ENCODE data around the gene SLC36A1. TPM values are rescaled to one million over a fixed set of nuclear protein-coding genes. Genes with fewer than 3 reads are reported as not detected.

SLC36A1 gene
- total and polyA plus RNA-seq, 2 experiments from 2014 or later = 6.9 to 10.1 TPM

- WGBS, 2 experiments (ENCODE audit: low coverage in 1 of 2, low lambda C conversion rate in 2 of 2, missing lambda C conversion rate in 2 of 2) = 85 to 86% methylated on average over 5 of the region's 5 CpGs
These were observed 43.2 kb downstream of the SLC36A1 start for GRCh38 chr5:151490627-151491026.

GRCh38 chr5:151491062-151491461, 43.7 kb downstream of the SLC36A1 start:
- H3K27ac ChIP-seq = no peak overlapping the region
- H3K79me2 ChIP-seq (ENCODE audit: insufficient read depth) = no peaks in the 10 kb centered on the region
- no peaks in the 10 kb centered on the region for H3K27me3 ChIP-seq (replicated peaks; ENCODE audit: insufficient read depth)
- peaks cover 10% of the 10 kb centered on the region; the same call in 1 of the 2 replicates for H3F3A ChIP-seq (ENCODE audit: insufficient read depth)
- H3K9me2 ChIP-seq (ENCODE audit: insufficient read depth) = no peaks in the 10 kb centered on the region
- H4K20me1 ChIP-seq (ENCODE audit: insufficient read depth) = no peaks in the 10 kb centered on the region
- no peak for DNase-seq
- in situ Hi-C loops (cut with MboI) = no loop called here
- peaks cover 5% of the 10 kb centered on the region; the same call in 1 of the 2 replicates for H3K4me1 ChIP-seq (ENCODE audit: insufficient read depth)
- 95 to 96% methylated on average over 4 of the region's 4 CpGs for WGBS, 2 experiments (ENCODE audit: low coverage in 1 of 2, low lambda C conversion rate in 2 of 2, missing lambda C conversion rate in 2 of 2)
- no peak overlapping the region for H3K4me2 ChIP-seq (ENCODE audit: unreplicated experiment)
- H3K4me3 ChIP-seq = no peak overlapping the region
- H3K36me3 ChIP-seq (ENCODE audit: low read depth) = 0 out of 2 replicates have a peak, but pooled peaks cover 6% of the 10 kb centered on the region
- H3K9ac ChIP-seq = no peak overlapping the region
- no peaks in the 10 kb centered on the region for H3K9me3 ChIP-seq (ENCODE audit: low read depth)
- H2AFZ ChIP-seq = no peak overlapping the region
- TF ChIP-seq EZH2 (IDR thresholded peaks at IDR 0.05; ENCODE audit: insufficient read depth, poor library complexity, severe bottlenecking) = no peak
- no peak for TF ChIP-seq EZH2phosphoT487 (IDR thresholded peaks at IDR 0.05; ENCODE audit: insufficient read depth, low read depth)

More at GRCh38 chr5:151490627-151491026, 43.2 kb downstream of the SLC36A1 start:
- Histone ChIP-seq H3K4me3 (no peak overlapping the region), H3K9me3 (ENCODE audit: low read depth) (no peaks in the 10 kb centered on the region), H3K9me2 (ENCODE audit: insufficient read depth) (no peaks in the 10 kb centered on the region), H3K79me2 (ENCODE audit: insufficient read depth) (no peaks in the 10 kb centered on the region), H3K4me1 (ENCODE audit: insufficient read depth) (peaks cover 5% of the 10 kb centered on the region; the same call in 1 of the 2 replicates), H3F3A (ENCODE audit: insufficient read depth) (peaks cover 10% of the 10 kb centered on the region; the same call in 1 of the 2 replicates), H3K9ac (no peak overlapping the region), H3K36me3 (ENCODE audit: low read depth) (0 out of 2 replicates have a peak, but pooled peaks cover 6% of the 10 kb centered on the region), H3K27ac (no peak overlapping the region), H3K27me3 (replicated peaks; ENCODE audit: insufficient read depth) (no peaks in the 10 kb centered on the region), H4K20me1 (ENCODE audit: insufficient read depth) (no peaks in the 10 kb centered on the region), H3K4me2 (ENCODE audit: unreplicated experiment) (no peak overlapping the region), H2AFZ (no peak overlapping the region)
- DNase-seq = no peak
- TF ChIP-seq EZH2 (IDR thresholded peaks at IDR 0.05; ENCODE audit: insufficient read depth, poor library complexity, severe bottlenecking) = no peak
- TF ChIP-seq EZH2phosphoT487 (IDR thresholded peaks at IDR 0.05; ENCODE audit: insufficient read depth, low read depth) = no peak
- in situ Hi-C loops (cut with MboI) = no loop called here

GRCh38 chr5:151492729-151493128, 45.3 kb downstream of the SLC36A1 start:
- Histone ChIP-seq H3K36me3 (ENCODE audit: low read depth) (no peaks in the 10 kb centered on the region), H3K27ac (peak overlapping the region; percentile 54), H3F3A (ENCODE audit: insufficient read depth) (peaks cover 10% of the 10 kb centered on the region; the same call in 1 of the 2 replicates), H3K9me2 (ENCODE audit: insufficient read depth) (no peaks in the 10 kb centered on the region), H3K4me1 (ENCODE audit: insufficient read depth) (peaks cover 5% of the 10 kb centered on the region; the same call in 1 of the 2 replicates), H3K79me2 (ENCODE audit: insufficient read depth) (no peaks in the 10 kb centered on the region), H3K4me3 (no peak overlapping the region), H3K9ac (no peak overlapping the region), H3K27me3 (replicated peaks; ENCODE audit: insufficient read depth) (no peaks in the 10 kb centered on the region), H4K20me1 (ENCODE audit: insufficient read depth) (no peaks in the 10 kb centered on the region), H3K4me2 (ENCODE audit: unreplicated experiment) (no peak overlapping the region), H2AFZ (no peak overlapping the region), H3K9me3 (ENCODE audit: low read depth) (no peaks in the 10 kb centered on the region)
- 65 to 73% methylated on average over 5 of the region's 5 CpGs for WGBS, 2 experiments (ENCODE audit: low coverage in 1 of 2, low lambda C conversion rate in 2 of 2, missing lambda C conversion rate in 2 of 2)
- in situ Hi-C loops (cut with MboI) = no loop called here
- peak; percentile 92 for DNase-seq
- TF ChIP-seq EZH2 (IDR thresholded peaks at IDR 0.05; ENCODE audit: insufficient read depth, poor library complexity, severe bottlenecking) = no peak
- TF ChIP-seq EZH2phosphoT487 (IDR thresholded peaks at IDR 0.05; ENCODE audit: insufficient read depth, low read depth) = no peak

- Histone ChIP-seq H3K27ac (no peak overlapping the region), H3K9me2 (ENCODE audit: insufficient read depth) (no peaks in the 10 kb centered on the region), H3F3A (ENCODE audit: insufficient read depth) (peaks cover 10% of the 10 kb centered on the region; the same call in 1 of the 2 replicates), H4K20me1 (ENCODE audit: insufficient read depth) (no peaks in the 10 kb centered on the region), H3K36me3 (ENCODE audit: low read depth) (no peaks in the 10 kb centered on the region), H3K4me3 (no peak overlapping the region), H3K79me2 (ENCODE audit: insufficient read depth) (no peaks in the 10 kb centered on the region), H3K9ac (no peak overlapping the region), H3K9me3 (ENCODE audit: low read depth) (no peaks in the 10 kb centered on the region), H3K4me1 (ENCODE audit: insufficient read depth) (peaks cover 5% of the 10 kb centered on the region; the same call in 1 of the 2 replicates), H3K27me3 (replicated peaks; ENCODE audit: insufficient read depth) (no peaks in the 10 kb centered on the region), H3K4me2 (ENCODE audit: unreplicated experiment) (no peak overlapping the region), H2AFZ (no peak overlapping the region)
- 98% methylated on average over 2 of the region's 2 CpGs for WGBS, 2 experiments (ENCODE audit: low coverage in 1 of 2, low lambda C conversion rate in 2 of 2, missing lambda C conversion rate in 2 of 2)
- DNase-seq = no peak
- in situ Hi-C loops (cut with MboI) = no loop called here
- TF ChIP-seq EZH2phosphoT487 (IDR thresholded peaks at IDR 0.05; ENCODE audit: insufficient read depth, low read depth) (no peak), EZH2 (IDR thresholded peaks at IDR 0.05; ENCODE audit: insufficient read depth, poor library complexity, severe bottlenecking) (no peak)
These were observed 46.3 kb downstream of the SLC36A1 start for GRCh38 chr5:151493665-151494064.

All from GM23248 (cell line).